ENCODE data around the gene TBC1D14.

- TF ChIP-seq CTCF (IDR thresholded peaks at IDR 0.05) (no peak), POLR2A (IDR thresholded peaks at IDR 0.05) (no peak), EP300 (IDR thresholded peaks at IDR 0.05; ENCODE audit: low read depth) (no peak)
Observed at GRCh38 chr4:7019367-7019766, 109.7 kb downstream of the TBC1D14 start.

Data from transverse colon (tissue), 3 donors.